SK-N-SH (cell line): ENCODE measurements around the gene CTBP2. TPM values are rescaled to one million over a fixed set of nuclear protein-coding genes. Genes with fewer than 3 reads are reported as not detected.
A peak's percentile ranks its signal among the peaks of the same experiment; 100 is the strongest.

Experiments
- CTCF ChIA-PET: fragments of 300-600, 350-600 bp; formaldehyde crosslinking; extraction: SDS; loops from one replicate; lab custom pipeline; 2021; lab: Yijun Ruan, JAX
- POLR2A ChIA-PET: fragments of 350-600 bp; sonication (Branson Sonifier 250); formaldehyde crosslinking; extraction: SDS; loops from one replicate; lab custom pipeline; 2020; ENCODE audit warnings: antibody characterized with exemption, inconsistent platforms; lab: Yijun Ruan, JAX
- DNase-seq: peaks from one replicate; pipeline ENCODE4 v3.0.0; 2012
- H2AFZ ChIP-seq: fragments of 200-600 bp; sonication (generic); 2 replicates; pipeline ENCODE4 v1.8.1; 2016; ENCODE audit warnings: antibody characterized with exemption, mild to moderate bottlenecking, low read depth
- H3F3A ChIP-seq: fragments of 200-600 bp; sonication (generic); replicated peaks from 2 replicates; pipeline ENCODE3; 2016; ENCODE audit warnings: antibody characterized with exemption, mild to moderate bottlenecking; ENCODE audit not compliant: insufficient read depth
- H3K27ac ChIP-seq, 2 experiments: fragments of 200-500 bp in 1 of 2; fragments of 200-600 bp in 1 of 2; sonication (Bioruptor generic) in 1 of 2; sonication (generic), shearing (Covaris generic) in 1 of 2; 2 replicates each; pipeline versions ENCODE4 v1.5.1 to v1.6.1; 2014 to 2016; ENCODE audit warnings: low read depth in 2 of 2, inconsistent platforms in 1 of 2, low read length in 1 of 2, mild to moderate bottlenecking in 1 of 2, mixed read lengths in 1 of 2
- H3K27me3 ChIP-seq: fragments of 200-600 bp; sonication (generic), shearing (Covaris generic); 2 replicates; pipeline ENCODE4 v1.6.1; 2016; ENCODE audit warnings: mixed run types; ENCODE audit not compliant: insufficient read depth
- H3K36me3 ChIP-seq, 2 experiments: fragments of 200-500 bp in 1 of 2; fragments of 200-600 bp in 1 of 2; sonication (Bioruptor generic) in 1 of 2; sonication (generic) in 1 of 2; replicated peaks in 1 of 2; 2 replicates each; pipeline versions ENCODE3 to v1.5.1; 2014 to 2016; ENCODE audit warnings: low read length in 1 of 2, mild to moderate bottlenecking in 1 of 2; ENCODE audit not compliant: insufficient read depth in 2 of 2, control insufficient read depth in 1 of 2
- H3K4me1 ChIP-seq, 2 experiments: fragments of 200-500 bp in 1 of 2; fragments of 200-600 bp in 1 of 2; sonication (Bioruptor generic) in 1 of 2; sonication (generic), shearing (Covaris generic) in 1 of 2; 2 replicates each; pipeline versions ENCODE4 v1.5.1 to v1.6.1; 2014 to 2016; ENCODE audit warnings: low read depth in 1 of 2, low read length in 1 of 2, mixed run types in 1 of 2; ENCODE audit not compliant: insufficient read depth in 2 of 2, control insufficient read depth in 1 of 2
- H3K4me2 ChIP-seq: fragments of 200-600 bp; sonication (generic), shearing (Covaris generic); 2 replicates; pipeline ENCODE4 v1.6.1; 2017; ENCODE audit warnings: mixed run types
- H3K4me3 ChIP-seq, 2 experiments: fragments of 200-500 bp in 1 of 2; fragments of 200-600 bp in 1 of 2; sonication (Bioruptor generic) in 1 of 2; sonication (generic), shearing (Covaris generic) in 1 of 2; 2 replicates each; pipeline versions ENCODE4 v1.5.1 to v1.8.1; 2014 to 2016; ENCODE audit warnings: low read depth in 2 of 2, inconsistent platforms in 1 of 2, low read length in 1 of 2, mild to moderate bottlenecking in 1 of 2, mixed read lengths in 1 of 2, moderate library complexity in 1 of 2
- H3K79me2 ChIP-seq: fragments of 200-600 bp; sonication (generic); 2 replicates; pipeline ENCODE4 v1.8.1; 2017; ENCODE audit warnings: mild to moderate bottlenecking; ENCODE audit not compliant: insufficient read depth
- H3K9ac ChIP-seq: fragments of 200-600 bp; sonication (generic); 2 replicates; pipeline ENCODE4 v1.6.1; 2017; ENCODE audit warnings: mixed run types
- H3K9me2 ChIP-seq: fragments of 200-600 bp; sonication (generic); 2 replicates; pipeline ENCODE4 v1.6.1; 2017; ENCODE audit warnings: mixed run types
- H3K9me3 ChIP-seq: fragments of 200-600 bp; sonication (generic); 2 replicates; pipeline ENCODE4 v1.6.1; 2017; ENCODE audit warnings: mixed run types, mild to moderate bottlenecking, moderate library complexity
- H4K20me1 ChIP-seq: fragments of 200-600 bp; sonication (generic); 2 replicates; pipeline ENCODE4 v1.6.1; 2017; ENCODE audit warnings: mild to moderate bottlenecking, mixed run types; ENCODE audit not compliant: insufficient read depth
- CTCF ChIP-seq: fragments of 200-600 bp; sonication (generic); IDR thresholded peaks from 2 replicates; pipeline ENCODE4 v1.6.1; 2017; ENCODE audit warnings: antibody characterized with exemption, mild to moderate bottlenecking, moderate library complexity
- ELF1 ChIP-seq: IDR thresholded peaks from 2 replicates; pipeline ENCODE4 v1.4.0; 2012
- EZH2phosphoT487 ChIP-seq: fragments of 200-600 bp; sonication (generic); IDR thresholded peaks from 2 replicates; pipeline ENCODE4 v1.6.1; 2017; ENCODE audit warnings: low read depth, mixed run types, mild to moderate bottlenecking, antibody characterized with exemption, moderate library complexity, borderline replicate concordance
- FOSL2 ChIP-seq: IDR thresholded peaks from 2 replicates; pipeline ENCODE4 v1.4.0; 2012; ENCODE audit warnings: low read depth, mild to moderate bottlenecking, moderate library complexity, borderline replicate concordance
- MAX ChIP-seq: IDR thresholded peaks from 2 replicates; pipeline ENCODE4 v1.4.0; 2012; ENCODE audit warnings: low read depth
- MXI1 ChIP-seq: IDR thresholded peaks from 2 replicates; pipeline ENCODE4 v1.6.1; 2012; ENCODE audit warnings: mild to moderate bottlenecking, low read depth, low read length, improper control_type of control experiment
- POLR2AphosphoS5 ChIP-seq: IDR thresholded peaks from 2 replicates; pipeline ENCODE4 v1.6.1; 2012; ENCODE audit warnings: low read depth, low read length
- RAD21 ChIP-seq: IDR thresholded peaks from 2 replicates; pipeline ENCODE4 v1.6.1; 2012; ENCODE audit warnings: mild to moderate bottlenecking, low read length
- RFX5 ChIP-seq: IDR thresholded peaks from 2 replicates; pipeline ENCODE4 v1.6.1; 2012; ENCODE audit warnings: mild to moderate bottlenecking, improper control_type of control experiment, low read length
- RXRA ChIP-seq: IDR thresholded peaks from 2 replicates; pipeline ENCODE4 v1.4.0; 2012; ENCODE audit warnings: low read depth, mild to moderate bottlenecking, borderline replicate concordance
- SMC3 ChIP-seq: IDR thresholded peaks from 2 replicates; pipeline ENCODE4 v1.6.1; 2012; ENCODE audit warnings: low read depth, low read length, improper control_type of control experiment
- TAF1 ChIP-seq: IDR thresholded peaks from 2 replicates; pipeline ENCODE4 v1.6.1; 2012; ENCODE audit warnings: low read depth, mild to moderate bottlenecking, low read length, moderate library complexity, borderline replicate concordance
- USF2 ChIP-seq: fragments of 150-350 bp; IDR thresholded peaks from 2 replicates; pipeline ENCODE4 v1.6.1; 2017; ENCODE audit warnings: antibody characterized with exemption, low read length, low read depth, borderline replicate concordance
- ZBTB33 ChIP-seq: IDR thresholded peaks from 2 replicates; pipeline ENCODE4 v1.4.0; 2012; ENCODE audit warnings: low read depth, borderline replicate concordance
- WGBS: methylation state at CpG from one replicate; pipeline ENCODE4 v1.1.6; 2017; ENCODE audit warnings: low lambda C conversion rate; 5-methylcytosine and 5-hydroxymethylcytosine counted together
- polyA plus RNA-seq, 3 experiments: library from polyadenylated mRNA; depleted of rRNA; stranded (reverse); fragments of >200 nt; gene quantifications; 2 replicates each; pipeline ENCODE4 v1.2.3, GENCODE V29; 2012

The CTBP2 gene
- polyA plus RNA-seq, 1 of the 3 experiments (the other 2 are of a cell fraction) = 69.7 TPM

GRCh38 chr10:125145636-125146035 lies 14.7 kb downstream of the CTBP2 start (continued):
- TF ChIP-seq USF2 = no peak
- no peak for TF ChIP-seq FOSL2

GRCh38 chr10:125144693-125145623 lies 15.4 kb downstream of the CTBP2 start:
- Histone ChIP-seq H3K9ac (no peak overlapping the region), H3K9me2 (no peaks in the 10 kb centered on the region), H3K4me3 (no peak overlapping the region), H3K4me1 (peaks cover 24 to 25% of the 10 kb centered on the region in 2 experiments; a peak in 2 of 4 replicates), H3K9me3 (no peaks in the 10 kb centered on the region), H3K27me3 (no peaks in the 10 kb centered on the region), H3K36me3 (peaks cover 5 to 10% of the 10 kb centered on the region in 2 experiments), H3F3A (no peaks in the 10 kb centered on the region), H4K20me1 (peaks cover 100% of the 10 kb centered on the region), H3K4me2 (no peak overlapping the region), H3K79me2 (peaks cover 100% of the 10 kb centered on the region), H3K27ac (no peak overlapping the region), H2AFZ (no peak overlapping the region)
- no peak for TF ChIP-seq ZBTB33
- no peak for TF ChIP-seq MAX
- peak; percentile 45 for TF ChIP-seq CTCF
- TF ChIP-seq RAD21 = peak; percentile 24
- TF ChIP-seq ELF1 = no peak
- no peak for TF ChIP-seq RXRA
- TF ChIP-seq RFX5 = no peak
- TF ChIP-seq SMC3 = no peak
- TF ChIP-seq POLR2AphosphoS5 = no peak
- no peak for TF ChIP-seq EZH2phosphoT487
- TF ChIP-seq TAF1 = no peak
- no peak for TF ChIP-seq MXI1
- DNase-seq = peak; percentile 60
- CTCF ChIA-PET = interaction anchor here (0.6 to 1.4 kb wide), 6 partner anchors 40 to 199 kb away, joined by 3 read pairs; no protein-coding TSS in a partner anchor
- POLR2A ChIA-PET = no interaction called here
- WGBS = 77% methylated on average over 11 of the region's 13 CpGs
